VCaP (cell line): Measurements from ENCODE around the gene ATP6V1B1.

ENCODE experiments used
- H3K27ac ChIP-seq: fragments of 450-650 bp; 2 replicates; pipeline ENCODE4 v1.5.1; 2017
- TF ChIP-seq, protein P1 (sequence below): fragments of 450-650 bp; conservative IDR thresholded peaks from 2 replicates; pipeline ENCODE4 v1.5.1; 2017; ENCODE audit warnings: mild to moderate bottlenecking, moderate library complexity

The ATP6V1B1 gene

DNA sequence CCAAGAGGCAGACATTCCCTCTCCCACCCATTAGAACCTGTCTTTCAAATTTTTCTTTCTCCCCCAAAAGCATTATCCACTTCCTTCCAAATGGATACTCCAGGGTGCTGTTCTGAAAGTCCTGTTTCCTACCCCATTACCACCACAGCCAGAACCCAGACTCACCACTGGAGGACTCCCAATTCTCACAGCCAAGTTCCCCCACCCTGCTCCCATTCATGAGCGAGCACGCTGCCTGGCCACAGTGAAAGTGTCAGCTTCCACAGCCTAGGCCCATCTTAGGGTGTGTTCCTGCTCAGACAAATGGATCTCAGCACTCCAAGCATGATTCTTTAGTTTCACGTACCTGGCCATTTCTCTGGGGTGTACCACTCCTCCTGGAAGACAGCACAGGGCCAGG lies 38.9 kb downstream of the ATP6V1B1 start:
- TF ChIP-seq, protein P1, sequence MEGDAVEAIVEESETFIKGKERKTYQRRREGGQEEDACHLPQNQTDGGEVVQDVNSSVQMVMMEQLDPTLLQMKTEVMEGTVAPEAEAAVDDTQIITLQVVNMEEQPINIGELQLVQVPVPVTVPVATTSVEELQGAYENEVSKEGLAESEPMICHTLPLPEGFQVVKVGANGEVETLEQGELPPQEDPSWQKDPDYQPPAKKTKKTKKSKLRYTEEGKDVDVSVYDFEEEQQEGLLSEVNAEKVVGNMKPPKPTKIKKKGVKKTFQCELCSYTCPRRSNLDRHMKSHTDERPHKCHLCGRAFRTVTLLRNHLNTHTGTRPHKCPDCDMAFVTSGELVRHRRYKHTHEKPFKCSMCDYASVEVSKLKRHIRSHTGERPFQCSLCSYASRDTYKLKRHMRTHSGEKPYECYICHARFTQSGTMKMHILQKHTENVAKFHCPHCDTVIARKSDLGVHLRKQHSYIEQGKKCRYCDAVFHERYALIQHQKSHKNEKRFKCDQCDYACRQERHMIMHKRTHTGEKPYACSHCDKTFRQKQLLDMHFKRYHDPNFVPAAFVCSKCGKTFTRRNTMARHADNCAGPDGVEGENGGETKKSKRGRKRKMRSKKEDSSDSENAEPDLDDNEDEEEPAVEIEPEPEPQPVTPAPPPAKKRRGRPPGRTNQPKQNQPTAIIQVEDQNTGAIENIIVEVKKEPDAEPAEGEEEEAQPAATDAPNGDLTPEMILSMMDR = no peak
- H3K27ac ChIP-seq = no peak overlapping the region

GRCh38 chr2:70975237-70975636 lies 39.5 kb downstream of the ATP6V1B1 start:
- no peak overlapping the region for H3K27ac ChIP-seq
- TF ChIP-seq, protein P1 = no peak

- TF ChIP-seq, protein P1 = peak; percentile 42
- H3K27ac ChIP-seq = peak overlapping the region; percentile 76
Measured at GRCh38 chr2:70977605-70978205, 42.0 kb downstream of the ATP6V1B1 start.

DNA sequence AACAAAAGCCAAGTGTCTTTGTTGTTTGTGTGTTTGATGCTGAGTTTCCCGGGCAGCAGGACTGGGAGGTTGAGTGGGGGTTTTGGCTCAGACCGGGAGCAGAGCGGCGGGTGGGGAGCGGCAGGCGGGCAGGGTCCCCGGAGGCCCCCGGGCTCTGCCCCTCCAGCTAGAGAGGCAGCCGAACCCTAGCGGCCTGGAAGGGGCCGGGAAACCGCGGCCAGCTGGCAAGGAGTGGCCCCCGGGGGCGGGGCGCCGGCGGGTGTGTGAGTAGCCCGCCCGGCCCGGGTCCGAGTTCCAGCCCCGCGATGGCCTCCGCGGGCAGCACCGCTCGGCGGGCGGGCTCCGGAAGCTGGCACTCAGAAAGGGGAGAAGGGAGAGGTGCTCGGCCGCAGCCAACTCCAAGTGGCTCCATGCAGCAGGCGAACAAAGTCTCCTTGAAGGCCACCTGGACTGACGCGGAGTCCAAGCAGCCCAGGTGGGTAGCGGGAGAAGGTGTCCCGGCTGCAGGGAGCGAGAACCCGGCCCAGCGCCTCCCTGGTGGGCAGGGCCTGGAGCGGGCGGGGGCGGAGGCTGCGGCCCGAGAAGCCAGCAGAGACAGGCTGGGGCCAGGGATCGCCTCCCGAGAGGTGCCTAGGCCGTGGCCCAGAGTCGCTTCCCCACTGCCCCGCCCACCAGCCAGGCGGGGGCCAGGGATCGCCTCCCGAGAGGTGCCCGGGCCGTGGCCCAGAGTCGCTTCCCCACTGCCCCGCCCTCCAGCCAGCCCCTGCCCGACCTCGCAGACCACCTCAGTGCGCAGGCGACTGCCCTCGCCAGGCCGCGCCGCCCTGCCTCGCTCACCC lies 42.9 kb downstream of the ATP6V1B1 start, which contains the start of gene ANKRD53:
Gene ANKRD53, plus strand, starts transcription at position 290 of the 839 bp plus-strand sequence. Its CDS starts 16 bp downstream, at position 306.
- peak within 1 kb of the TSS; percentile 76 for H3K27ac ChIP-seq
- TF ChIP-seq, protein P1 = no peak

GRCh38 chr2:70979180-70979488 lies 43.4 kb downstream of the ATP6V1B1 start:
- TF ChIP-seq, protein P1 = no peak

GRCh38 chr2:70979626-70980025 lies 43.9 kb downstream of the ATP6V1B1 start:
- no peak overlapping the region for H3K27ac ChIP-seq
- TF ChIP-seq, protein P1 = no peak

More at GRCh38 chr2:70979180-70979488, 43.4 kb downstream of the ATP6V1B1 start:
- H3K27ac ChIP-seq = no peak overlapping the region

DNA sequence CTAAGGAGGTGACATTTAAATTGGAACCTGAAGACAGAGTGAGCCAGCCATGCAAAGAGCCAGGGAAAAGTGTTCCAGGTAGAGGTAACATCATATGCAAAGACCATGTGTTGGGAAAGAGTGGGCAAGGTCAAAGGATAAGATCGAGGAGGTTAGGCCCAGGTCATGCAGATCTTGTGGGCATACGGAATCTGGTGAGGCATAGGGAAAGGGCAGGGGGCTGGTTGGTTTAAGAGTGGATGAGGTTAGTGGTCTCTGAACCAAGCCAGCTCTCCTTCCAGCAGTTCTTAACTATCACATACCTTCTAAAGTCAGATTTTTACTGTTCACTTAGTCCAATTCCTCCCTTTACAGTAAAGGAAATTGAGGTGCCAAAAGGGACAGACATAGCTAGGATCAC lies 45.7 kb downstream of the ATP6V1B1 start:
- no peak overlapping the region for H3K27ac ChIP-seq
- TF ChIP-seq, protein P1 = no peak
